Skeletal muscle satellite cell (primary cell): ENCODE results near the gene CCNY.
"Not testable (repeated sequence)": the region's sequence is repeated elsewhere in the genome, so short reads cannot be mapped to it uniquely, and the experiment has no call there.

Experiments
- H3K27me3 ChIP-seq: 2 replicates; pipeline ENCODE4 v1.7.0; 2013; ENCODE audit warnings: low read length; ENCODE audit not compliant: control insufficient read depth, insufficient read depth
- H3K36me3 ChIP-seq: 2 replicates; pipeline ENCODE4 v1.7.0; 2013; ENCODE audit warnings: mild to moderate bottlenecking, control low read depth, low read length; ENCODE audit not compliant: insufficient read depth
- H3K4me1 ChIP-seq: 2 replicates; pipeline ENCODE4 v1.7.0; 2013; ENCODE audit warnings: low read length; ENCODE audit not compliant: control insufficient read depth, insufficient read depth
- H3K4me2 ChIP-seq: 2 replicates; pipeline ENCODE4 v1.7.0; 2013; ENCODE audit warnings: mild to moderate bottlenecking, low read length
- H3K4me3 ChIP-seq: 2 replicates; pipeline ENCODE4 v1.7.0; 2013; ENCODE audit warnings: low read length
- H3K9ac ChIP-seq: 2 replicates; pipeline ENCODE4 v1.7.0; 2013; ENCODE audit warnings: mild to moderate bottlenecking, low read depth, low read length, moderate library complexity
- H3K9me3 ChIP-seq: replicated peaks from 2 replicates; pipeline ENCODE4 v1.7.0; 2013; ENCODE audit warnings: mild to moderate bottlenecking, control low read depth, low read length

CCNY gene

GRCh38 chr10:35348609-35349388, 12.5 kb downstream of the CCNY start:
- Histone ChIP-seq H3K4me2 (no peak overlapping the region), H3K27me3 (no peaks in the 10 kb centered on the region), H3K9ac (no peak overlapping the region), H3K9me3 (no peaks in the 10 kb centered on the region), H3K36me3 (no peaks in the 10 kb centered on the region), H3K4me1 (peaks cover 26% of the 10 kb centered on the region), H3K4me3 (no peak overlapping the region)

- H3K27me3 ChIP-seq = no peaks in the 10 kb centered on the region
- H3K9me3 ChIP-seq = no peaks in the 10 kb centered on the region
- H3K9ac ChIP-seq = no peak overlapping the region
- H3K4me3 ChIP-seq = no peak overlapping the region
- no peaks in the 10 kb centered on the region for H3K36me3 ChIP-seq
- H3K4me2 ChIP-seq = no peak overlapping the region
- H3K4me1 ChIP-seq = peaks cover 33% of the 10 kb centered on the region
These were observed 13.1 kb downstream of the CCNY start for GRCh38 chr10:35349389-35349915.

- Histone ChIP-seq H3K4me3 (no peak overlapping the region), H3K9ac (no peak overlapping the region), H3K4me1 (peaks cover 37% of the 10 kb centered on the region), H3K4me2 (no peak overlapping the region), H3K36me3 (no peaks in the 10 kb centered on the region), H3K9me3 (no peaks in the 10 kb centered on the region), H3K27me3 (no peaks in the 10 kb centered on the region)
These were observed 14.7 kb downstream of the CCNY start for GRCh38 chr10:35351021-35351420.

GRCh38 chr10:35352097-35352496, 15.8 kb downstream of the CCNY start:
- Histone ChIP-seq H3K4me2 (no peak overlapping the region), H3K4me1 (peaks cover 38% of the 10 kb centered on the region)

GRCh38 chr10:35352512-35352911, 16.2 kb downstream of the CCNY start:
- no peaks in the 10 kb centered on the region for H3K9me3 ChIP-seq
- no peaks in the 10 kb centered on the region for H3K27me3 ChIP-seq
- H3K4me1 ChIP-seq = peaks cover 34% of the 10 kb centered on the region
- no peak overlapping the region for H3K9ac ChIP-seq
- no peak overlapping the region for H3K4me2 ChIP-seq
- H3K4me3 ChIP-seq = no peak overlapping the region
- no peaks in the 10 kb centered on the region for H3K36me3 ChIP-seq

More at GRCh38 chr10:35352097-35352496, 15.8 kb downstream of the CCNY start:
- H3K36me3 ChIP-seq = no peaks in the 10 kb centered on the region
- H3K27me3 ChIP-seq = no peaks in the 10 kb centered on the region
- H3K9me3 ChIP-seq = no peaks in the 10 kb centered on the region
- H3K4me3 ChIP-seq = no peak overlapping the region
- no peak overlapping the region for H3K9ac ChIP-seq

- Histone ChIP-seq H3K9ac (no peak overlapping the region), H3K27me3 (no peaks in the 10 kb centered on the region), H3K4me3 (no peak overlapping the region), H3K36me3 (no peaks in the 10 kb centered on the region), H3K4me1 (peaks cover 25% of the 10 kb centered on the region), H3K9me3 (no peaks in the 10 kb centered on the region), H3K4me2 (peak overlapping the region; percentile 4)
These were observed 17.1 kb downstream of the CCNY start for GRCh38 chr10:35353395-35353794.

- Histone ChIP-seq H3K4me1 (peaks cover 24% of the 10 kb centered on the region), H3K4me3 (no peak overlapping the region), H3K27me3 (no peaks in the 10 kb centered on the region), H3K9ac (no peak overlapping the region), H3K36me3 (no peaks in the 10 kb centered on the region), H3K9me3 (no peaks in the 10 kb centered on the region), H3K4me2 (peak overlapping the region; percentile 4)
These were observed 17.5 kb downstream of the CCNY start for GRCh38 chr10:35353805-35354204.

GRCh38 chr10:35354257-35354656, 17.9 kb downstream of the CCNY start:
- not testable (repeated sequence) for H3K9me3 ChIP-seq, H3K4me2 ChIP-seq, H3K9ac ChIP-seq, H3K27me3 ChIP-seq, H3K36me3 ChIP-seq, H3K4me3 ChIP-seq
- H3K4me1 ChIP-seq = peaks cover 24% of the 10 kb centered on the region

- peaks cover 24% of the 10 kb centered on the region for H3K4me1 ChIP-seq
- H3K4me2 ChIP-seq = no peak overlapping the region
- no peaks in the 10 kb centered on the region for H3K27me3 ChIP-seq
- no peaks in the 10 kb centered on the region for H3K9me3 ChIP-seq
- no peaks in the 10 kb centered on the region for H3K36me3 ChIP-seq
- no peak overlapping the region for H3K4me3 ChIP-seq
- no peak overlapping the region for H3K9ac ChIP-seq
These were observed 19.8 kb downstream of the CCNY start for GRCh38 chr10:35355971-35356724.

GRCh38 chr10:35356725-35357092, 20.4 kb downstream of the CCNY start:
- Histone ChIP-seq H3K27me3 (no peaks in the 10 kb centered on the region), H3K9ac (no peak overlapping the region), H3K4me3 (no peak overlapping the region), H3K9me3 (no peaks in the 10 kb centered on the region), H3K4me2 (no peak overlapping the region), H3K4me1 (peaks cover 24% of the 10 kb centered on the region), H3K36me3 (no peaks in the 10 kb centered on the region)

- Histone ChIP-seq H3K9ac (no peak overlapping the region), H3K4me1 (peaks cover 15% of the 10 kb centered on the region), H3K27me3 (no peaks in the 10 kb centered on the region), H3K4me2 (no peak overlapping the region), H3K4me3 (no peak overlapping the region), H3K9me3 (no peaks in the 10 kb centered on the region), H3K36me3 (no peaks in the 10 kb centered on the region)
These were observed 22.7 kb downstream of the CCNY start for GRCh38 chr10:35359056-35359455.
